DND-41 (cell line): ENCODE measurements around the gene PRRT1B.

Experiments
- ATAC-seq: fragments of 200-7000 bp; cut with Tn5 transposase; 3 replicates; pipeline ENCODE4 v1.9.1; 2021; ENCODE audit warnings: low read depth; ENCODE audit not compliant: insufficient read depth
- DNase-seq: peaks from one replicate; pipeline ENCODE4 v3.0.0-alpha.2; 2020
- H2AFZ ChIP-seq: 2 replicates; pipeline ENCODE4 v1.6.0; 2012; ENCODE audit warnings: low read depth, low read length
- H3K27ac ChIP-seq: 2 replicates; pipeline ENCODE4 v1.5.1; 2012; ENCODE audit warnings: low read length, inconsistent platforms
- H3K27me3 ChIP-seq: fragments of 200-600 bp; sonication (generic); 2 replicates; pipeline ENCODE4 v1.6.0; 2012; ENCODE audit warnings: low read length, mild to moderate bottlenecking, inconsistent platforms; ENCODE audit not compliant: insufficient read depth, poor library complexity
- H3K36me3 ChIP-seq: 2 replicates; pipeline ENCODE4 v1.5.1; 2012; ENCODE audit warnings: low read length, inconsistent platforms; ENCODE audit not compliant: insufficient read depth
- H3K4me1 ChIP-seq: 2 replicates; pipeline ENCODE4 v1.5.1; 2012; ENCODE audit warnings: mild to moderate bottlenecking, low read length; ENCODE audit not compliant: insufficient read depth
- H3K4me2 ChIP-seq: 2 replicates; pipeline ENCODE4 v1.6.0; 2012; ENCODE audit warnings: mild to moderate bottlenecking, moderate library complexity, low read length, inconsistent platforms; ENCODE audit not compliant: insufficient read depth
- H3K4me3 ChIP-seq, 2 experiments: fragments of 200-600 bp in 1 of 2; shearing (Covaris generic) in 1 of 2; 2 replicates each; pipeline ENCODE4 v1.5.1; 2012 to 2016; ENCODE audit warnings: inconsistent platforms in 2 of 2, low read length in 2 of 2, mild to moderate bottlenecking in 2 of 2, low read depth in 1 of 2, moderate library complexity in 1 of 2
- H3K79me2 ChIP-seq: 2 replicates; pipeline ENCODE4 v1.6.0; 2012; ENCODE audit warnings: low read length, inconsistent platforms; ENCODE audit not compliant: insufficient read depth
- H3K9ac ChIP-seq: 2 replicates; pipeline ENCODE4 v1.6.0; 2012; ENCODE audit warnings: low read depth, mild to moderate bottlenecking, inconsistent platforms, low read length, moderate library complexity
- H3K9me3 ChIP-seq: 2 replicates; pipeline ENCODE4 v1.5.1; 2012; ENCODE audit warnings: low read length, moderate library complexity, mild to moderate bottlenecking, inconsistent platforms; ENCODE audit not compliant: insufficient read depth, severe bottlenecking
- H4K20me1 ChIP-seq: 2 replicates; pipeline ENCODE4 v1.6.0; 2012; ENCODE audit warnings: low read length; ENCODE audit not compliant: insufficient read depth
- EZH2 ChIP-seq: IDR thresholded peaks from 3 replicates; pipeline ENCODE4 v1.6.1; 2012; ENCODE audit warnings: borderline replicate concordance, low read depth, mild to moderate bottlenecking, moderate library complexity, low read length, inconsistent platforms; ENCODE audit not compliant: severe bottlenecking
- TF ChIP-seq, protein P1 (sequence below): IDR thresholded peaks from 2 replicates; pipeline ENCODE4 v1.5.1; 2012; ENCODE audit warnings: borderline replicate concordance, low read length, moderate library complexity, mild to moderate bottlenecking; ENCODE audit not compliant: poor library complexity, severe bottlenecking; ENCODE audit errors: extremely low read depth

Gene PRRT1B

GRCh38 chr9:131499254-131499767 lies 46.0 kb upstream of the PRRT1B start:
- TF ChIP-seq EZH2: no peak
- TF ChIP-seq, protein P1, sequence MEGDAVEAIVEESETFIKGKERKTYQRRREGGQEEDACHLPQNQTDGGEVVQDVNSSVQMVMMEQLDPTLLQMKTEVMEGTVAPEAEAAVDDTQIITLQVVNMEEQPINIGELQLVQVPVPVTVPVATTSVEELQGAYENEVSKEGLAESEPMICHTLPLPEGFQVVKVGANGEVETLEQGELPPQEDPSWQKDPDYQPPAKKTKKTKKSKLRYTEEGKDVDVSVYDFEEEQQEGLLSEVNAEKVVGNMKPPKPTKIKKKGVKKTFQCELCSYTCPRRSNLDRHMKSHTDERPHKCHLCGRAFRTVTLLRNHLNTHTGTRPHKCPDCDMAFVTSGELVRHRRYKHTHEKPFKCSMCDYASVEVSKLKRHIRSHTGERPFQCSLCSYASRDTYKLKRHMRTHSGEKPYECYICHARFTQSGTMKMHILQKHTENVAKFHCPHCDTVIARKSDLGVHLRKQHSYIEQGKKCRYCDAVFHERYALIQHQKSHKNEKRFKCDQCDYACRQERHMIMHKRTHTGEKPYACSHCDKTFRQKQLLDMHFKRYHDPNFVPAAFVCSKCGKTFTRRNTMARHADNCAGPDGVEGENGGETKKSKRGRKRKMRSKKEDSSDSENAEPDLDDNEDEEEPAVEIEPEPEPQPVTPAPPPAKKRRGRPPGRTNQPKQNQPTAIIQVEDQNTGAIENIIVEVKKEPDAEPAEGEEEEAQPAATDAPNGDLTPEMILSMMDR: no peak
- Histone ChIP-seq H2AFZ (no peak overlapping the region), H4K20me1 (peaks cover 14% of the 10 kb centered on the region; the same call in 1 of the 2 replicates), H3K27me3 (no peaks in the 10 kb centered on the region), H3K36me3 (peaks cover 59% of the 10 kb centered on the region), H3K4me1 (peaks cover 53% of the 10 kb centered on the region), H3K4me3 (no peak overlapping the region), H3K27ac (0 out of 2 replicates have a peak overlapping the region, but pooled peaks have one; percentile 22), H3K9ac (no peak overlapping the region), H3K9me3 (no peaks in the 10 kb centered on the region), H3K4me2 (no peak overlapping the region), H3K79me2 (peaks cover 20% of the 10 kb centered on the region)
- no peak for DNase-seq
- no peak for ATAC-seq

GRCh38 chr9:131500377-131500776 lies 44.9 kb upstream of the PRRT1B start:
- Histone ChIP-seq H3K79me2 (peaks cover 23% of the 10 kb centered on the region), H3K4me1 (peaks cover 55% of the 10 kb centered on the region), H2AFZ (no peak overlapping the region), H4K20me1 (peaks cover 8% of the 10 kb centered on the region; the same call in 1 of the 2 replicates), H3K27me3 (no peaks in the 10 kb centered on the region), H3K9ac (no peak overlapping the region), H3K4me3 (no peak overlapping the region), H3K27ac (peak overlapping the region; percentile 61), H3K36me3 (peaks cover 48% of the 10 kb centered on the region), H3K4me2 (no peak overlapping the region), H3K9me3 (no peaks in the 10 kb centered on the region)
- no peak for TF ChIP-seq EZH2
- TF ChIP-seq, protein P1: no peak
- ATAC-seq (peak; percentile 41), DNase-seq (peak; percentile 71)

DNA sequence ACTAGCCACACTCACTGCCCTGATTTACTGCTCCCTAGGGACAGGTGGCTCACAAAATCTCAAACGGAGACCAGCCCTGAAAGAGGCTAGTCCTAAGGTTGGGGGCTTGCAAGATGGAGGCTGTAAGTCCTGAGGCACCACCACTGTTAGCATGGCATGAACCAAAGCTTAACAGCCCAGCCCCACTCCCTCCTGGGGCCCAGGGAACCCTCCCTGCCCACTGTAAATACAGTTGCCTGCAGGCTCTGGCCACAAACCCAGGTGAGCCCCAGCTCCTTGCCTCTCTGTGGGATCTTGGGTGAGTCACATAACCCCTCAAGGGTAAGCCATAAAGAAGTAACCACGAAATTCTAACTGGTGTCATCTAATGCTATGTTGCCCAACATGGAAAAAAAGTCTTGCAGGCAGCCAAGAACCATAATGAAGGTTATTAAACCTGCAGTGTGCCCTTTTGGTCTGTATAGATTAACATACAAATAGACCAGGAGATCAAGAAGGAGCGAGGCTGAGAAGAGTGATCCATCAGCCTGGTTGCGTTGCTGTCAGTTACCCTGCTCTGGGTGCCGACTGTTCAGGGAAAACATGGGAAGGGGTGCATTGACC lies 44.3 kb upstream of the PRRT1B start:
- peaks cover 55% of the 10 kb centered on the region for H3K4me1 ChIP-seq
- no peaks in the 10 kb centered on the region for H3K9me3 ChIP-seq
- no peaks in the 10 kb centered on the region for H3K27me3 ChIP-seq
- ATAC-seq (peak; percentile 61), DNase-seq (peak; percentile 70)
- TF ChIP-seq EZH2: no peak
- TF ChIP-seq, protein P1: no peak
- no peak overlapping the region for H2AFZ ChIP-seq
- peaks cover 42% of the 10 kb centered on the region for H3K36me3 ChIP-seq
- 0 out of 2 replicates have a peak overlapping the region, but pooled peaks have one; percentile 90 for H3K9ac ChIP-seq
- peaks cover 6% of the 10 kb centered on the region; the same call in 1 of the 2 replicates for H4K20me1 ChIP-seq
- 0 out of 4 replicates have a peak overlapping the region, but pooled peaks of 1 of the 2 experiments have one; percentile 22 for H3K4me3 ChIP-seq
- peak overlapping the region; percentile 99 for H3K4me2 ChIP-seq
- peak overlapping the region; percentile 61 for H3K27ac ChIP-seq
- H3K79me2 ChIP-seq: peaks cover 24% of the 10 kb centered on the region
